Coronary artery (tissue), 2 donors: ENCODE measurements around the gene CSH2.
A peak's percentile ranks its signal among the peaks of the same experiment; 100 is the strongest.

ENCODE experiments used
- DNase-seq: peaks from one replicate; pipeline ENCODE4 v3.0.0-alpha.2; 2017; ENCODE audit warnings: low spot score
- H3K27ac ChIP-seq, 2 donors: fragments of 200-600 bp; sonication (generic); one replicate each; pipeline ENCODE4 v1.5.1; 2016 to 2019
- H3K4me3 ChIP-seq: fragments of 200-600 bp; sonication (generic); 2 replicates; pipeline ENCODE4 v1.5.1; 2016; ENCODE audit warnings: mild to moderate bottlenecking, moderate library complexity
- CTCF ChIP-seq: fragments of 200-600 bp; sonication (generic); IDR thresholded peaks from one replicate; pipeline ENCODE4 v1.5.1; 2019; ENCODE audit warnings: antibody characterized with exemption

CSH2 gene

GRCh38 chr17:63835167-63835720 lies 38.2 kb downstream of the CSH2 start:
- no peak for DNase-seq
- TF ChIP-seq CTCF: no peak
- Histone ChIP-seq H3K27ac (no peak overlapping the region), H3K4me3 (no peak overlapping the region)

- Histone ChIP-seq H3K4me3 (no peak overlapping the region), H3K27ac (no peak overlapping the region)
- DNase-seq: peak; percentile 70
- no peak for TF ChIP-seq CTCF
Observed at GRCh38 chr17:63834431-63835166, 38.9 kb downstream of the CSH2 start.

GRCh38 chr17:63833741-63834373 lies 39.6 kb downstream of the CSH2 start:
- peak; percentile 31 for DNase-seq
- Histone ChIP-seq H3K4me3 (no peak overlapping the region), H3K27ac (no peak overlapping the region)
- no peak for TF ChIP-seq CTCF

GRCh38 chr17:63833026-63833740 lies 40.3 kb downstream of the CSH2 start:
- no peak for TF ChIP-seq CTCF
- Histone ChIP-seq H3K4me3 (no peak overlapping the region), H3K27ac (no peak overlapping the region)
- no peak for DNase-seq

GRCh38 chr17:63832455-63832854 lies 41.0 kb downstream of the CSH2 start:
- DNase-seq: peak; percentile 31
- TF ChIP-seq CTCF: no peak
- H3K4me3 ChIP-seq: no peak overlapping the region
- H3K27ac ChIP-seq: no peak overlapping the region

- peak; percentile 62 for DNase-seq
- Histone ChIP-seq H3K27ac (no peak overlapping the region), H3K4me3 (no peak overlapping the region)
- TF ChIP-seq CTCF: no peak
Observed at GRCh38 chr17:63832014-63832413, 41.5 kb downstream of the CSH2 start.
